ENCODE results near the gene LIFR.
A peak's percentile ranks its signal among the peaks of the same experiment; 100 is the strongest.

Gene LIFR

DNA sequence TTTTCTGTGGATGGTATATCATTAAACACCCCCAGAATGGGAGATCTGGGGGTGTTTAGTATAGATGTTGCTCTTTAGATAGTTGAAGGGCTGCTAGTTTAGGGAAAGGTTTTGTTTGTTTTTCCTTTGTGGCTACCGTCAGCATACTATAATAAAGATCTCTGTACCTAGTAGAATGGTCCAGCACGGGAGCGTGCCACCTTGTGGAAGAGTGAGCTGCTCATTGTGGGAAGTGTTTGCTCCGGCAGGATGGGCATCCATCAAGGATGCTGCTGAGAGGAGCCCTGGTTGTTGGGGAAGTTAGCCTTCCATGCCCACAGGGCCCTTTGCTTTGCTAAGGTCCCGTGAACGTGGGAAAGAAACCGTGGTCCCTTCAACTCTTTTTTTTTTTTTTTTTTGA lies 113.1 kb downstream of the LIFR start:
- no peak for TF ChIP-seq CTCF (IDR thresholded peaks at IDR 0.05; ENCODE audit: borderline replicate concordance, control extremely low read depth, extremely low read depth, insufficient read depth, missing control alignments)
- in situ Hi-C loops (cut with MboI; ENCODE audit: low sequenced_read_pairs, unreplicated experiment): loop anchor here (25.0 kb wide), 2 partner anchors 219 to 644 kb away; no protein-coding TSS in a partner anchor
- no peak for DNase-seq (ENCODE audit: low spot score)

DNA sequence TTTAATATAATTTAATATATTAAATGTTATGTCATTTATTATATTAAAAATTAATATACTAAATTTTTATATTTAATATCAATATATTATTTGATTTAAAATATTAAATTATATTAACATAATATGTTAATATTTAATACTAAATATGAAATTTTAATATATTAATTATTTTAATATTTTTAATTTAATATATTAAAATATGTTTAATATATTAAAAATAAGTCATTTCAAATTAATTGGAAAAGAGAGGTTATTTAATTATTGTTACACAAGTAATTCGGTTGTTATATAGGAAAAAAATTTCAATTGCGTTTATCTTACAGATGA lies 114.2 kb downstream of the LIFR start:
- TF ChIP-seq CTCF (IDR thresholded peaks at IDR 0.05; ENCODE audit: borderline replicate concordance, control extremely low read depth, extremely low read depth, insufficient read depth, missing control alignments): no peak
- DNase-seq (ENCODE audit: low spot score): no peak
- in situ Hi-C loops (cut with MboI; ENCODE audit: low sequenced_read_pairs, unreplicated experiment): loop anchor here (25.0 kb wide), 2 partner anchors 220 to 645 kb away; no protein-coding TSS in a partner anchor

DNA sequence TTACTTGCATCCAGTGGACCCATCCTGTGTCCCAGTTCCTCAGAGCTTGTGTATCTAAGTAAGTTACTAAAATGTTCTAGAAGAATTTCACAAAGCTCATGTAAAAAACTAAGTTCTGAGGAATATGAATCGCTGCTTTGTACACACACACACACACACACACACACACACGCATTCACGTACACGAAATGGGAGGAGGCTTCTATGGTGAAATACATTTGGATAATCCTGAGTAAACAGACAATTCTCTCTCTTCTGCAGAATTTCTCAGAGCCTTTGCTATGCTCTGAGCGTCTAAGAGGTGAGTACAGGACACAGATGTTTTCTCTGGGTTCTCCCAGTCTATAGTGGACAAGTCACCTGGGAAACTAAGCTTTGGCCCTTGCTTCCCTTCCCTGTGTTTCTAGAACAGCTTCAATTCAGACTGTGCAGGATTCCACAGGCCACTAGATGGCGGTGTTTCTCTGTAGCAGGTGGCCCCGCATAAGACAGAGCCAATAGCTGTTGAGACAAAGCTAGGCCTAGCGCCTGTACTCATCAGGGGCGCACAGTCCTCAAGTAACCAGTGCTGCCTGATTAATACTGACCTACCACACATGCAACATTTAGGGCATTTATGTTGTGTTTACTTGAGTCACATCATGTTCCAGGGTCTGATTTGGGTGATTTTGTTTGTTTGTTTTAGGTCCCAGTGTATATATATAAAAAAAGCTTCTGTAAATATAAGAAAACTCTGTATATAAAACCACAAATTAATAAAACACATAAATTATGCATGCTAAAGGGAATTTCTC lies 114.8 kb downstream of the LIFR start:
- DNase-seq (ENCODE audit: low spot score): peak; percentile 82
- TF ChIP-seq CTCF (IDR thresholded peaks at IDR 0.05; ENCODE audit: borderline replicate concordance, control extremely low read depth, extremely low read depth, insufficient read depth, missing control alignments): peak; percentile 93
- in situ Hi-C loops (cut with MboI; ENCODE audit: low sequenced_read_pairs, unreplicated experiment): loop anchor here (25.0 kb wide), 2 partner anchors 221 to 646 kb away; no protein-coding TSS in a partner anchor

GRCh38 chr5:38438757-38439156 lies 117.7 kb downstream of the LIFR start:
- no peak for DNase-seq (ENCODE audit: low spot score)
- in situ Hi-C loops (cut with MboI; ENCODE audit: low sequenced_read_pairs, unreplicated experiment): loop anchor here (10.0 to 25.0 kb wide), 3 partner anchors 224 to 649 kb away; no protein-coding TSS in a partner anchor
- no peak for TF ChIP-seq CTCF (IDR thresholded peaks at IDR 0.05; ENCODE audit: borderline replicate concordance, control extremely low read depth, extremely low read depth, insufficient read depth, missing control alignments)

DNA sequence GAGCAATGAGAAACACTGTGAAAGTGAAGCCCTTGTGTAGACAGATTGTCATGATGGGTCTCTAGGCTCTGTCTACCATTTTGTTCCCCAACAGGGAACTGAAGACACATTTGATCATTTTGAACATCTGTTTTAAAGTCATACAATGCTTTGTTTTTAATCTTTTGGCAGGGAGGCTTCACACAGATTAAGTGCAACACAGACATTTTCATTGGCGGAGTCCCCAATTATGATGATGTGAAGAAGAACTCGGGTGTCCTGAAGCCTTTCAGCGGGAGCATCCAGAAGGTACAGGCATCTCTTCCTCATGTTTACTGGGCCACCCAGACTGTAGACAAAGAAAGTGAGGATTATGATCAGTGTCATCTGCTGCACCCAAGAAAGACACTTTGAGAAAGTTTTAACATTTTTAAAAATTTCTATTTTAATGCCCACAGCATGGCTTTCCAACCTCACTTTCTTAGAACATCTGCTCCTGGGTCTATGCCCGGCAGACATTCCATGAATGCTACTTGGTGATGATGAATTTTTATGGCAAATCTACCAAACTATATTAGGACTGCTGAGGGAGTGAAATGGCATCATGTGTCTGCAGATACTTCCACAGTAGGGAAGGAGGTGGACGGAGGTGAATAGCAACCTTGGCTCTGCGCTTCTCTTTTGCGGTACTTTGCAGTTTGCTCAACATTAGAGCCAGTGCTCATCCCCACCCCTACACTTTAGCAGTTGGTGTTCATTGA lies 121.3 kb downstream of the LIFR start:
- TF ChIP-seq CTCF (IDR thresholded peaks at IDR 0.05; ENCODE audit: borderline replicate concordance, control extremely low read depth, extremely low read depth, insufficient read depth, missing control alignments): no peak
- DNase-seq (ENCODE audit: low spot score): no peak
- in situ Hi-C loops (cut with MboI; ENCODE audit: low sequenced_read_pairs, unreplicated experiment): loop anchor here (10.0 to 25.0 kb wide), 3 partner anchors 227 to 652 kb away; no protein-coding TSS in a partner anchor

DNA sequence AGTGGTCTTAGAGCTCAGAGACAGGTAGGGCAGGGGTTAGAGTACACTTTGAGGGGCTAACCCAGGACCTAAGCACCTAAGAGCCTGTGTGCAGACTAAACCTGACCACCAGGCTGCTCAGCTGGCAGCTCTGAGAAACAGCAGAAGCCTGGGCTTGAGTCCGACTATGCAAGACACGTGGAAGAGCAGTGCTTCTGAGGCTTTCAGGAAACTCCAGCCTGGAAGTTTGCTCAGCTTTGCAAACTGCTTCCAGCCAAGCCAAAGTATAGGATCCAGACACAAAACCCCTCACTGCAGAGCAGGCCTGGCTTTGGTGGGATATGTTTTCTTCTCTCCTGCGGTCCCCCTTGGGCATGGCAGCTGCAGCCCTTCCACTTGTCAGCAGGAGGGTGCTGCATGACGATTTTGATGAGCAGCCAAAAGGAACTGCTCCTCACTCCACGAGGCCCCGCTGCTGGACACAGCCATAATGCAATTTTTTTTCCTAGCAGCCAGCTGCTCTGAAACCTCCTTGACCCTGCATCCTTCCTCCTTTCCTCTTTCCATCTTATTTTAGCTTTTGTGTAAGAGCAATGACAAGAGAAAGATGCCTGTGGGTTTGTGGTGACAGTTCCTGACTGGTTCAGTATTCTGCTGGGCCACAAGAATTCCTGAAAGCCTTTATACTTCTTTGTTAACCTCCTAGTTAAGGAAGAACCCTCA lies 123.1 kb downstream of the LIFR start:
- TF ChIP-seq CTCF (IDR thresholded peaks at IDR 0.05; ENCODE audit: borderline replicate concordance, control extremely low read depth, extremely low read depth, insufficient read depth, missing control alignments): no peak
- no peak for DNase-seq (ENCODE audit: low spot score)
- in situ Hi-C loops (cut with MboI; ENCODE audit: low sequenced_read_pairs, unreplicated experiment): loop anchor here (10.0 to 25.0 kb wide), 3 partner anchors 229 to 654 kb away; no protein-coding TSS in a partner anchor
